IMR-90 (cell line): ENCODE data around the gene MARCKS. TPM values are rescaled to one million over a fixed set of nuclear protein-coding genes. Genes with fewer than 3 reads are reported as not detected.

Experiments used
- ATAC-seq: fragments of 200-7000 bp; cut with Tn5 transposase; 2 replicates; pipeline ENCODE4 v1.9.1; 2020; ENCODE audit warnings: low read depth, mild to moderate bottlenecking, moderate library complexity
- BruUV-seq: library from RNA; stranded (reverse); fragments of 400-500 nt; replicated peaks from 2 replicates; lab custom pipeline; 2021; lab: Mats Ljungman, UMichigan
- CTCF ChIA-PET: fragments of 300-600 bp; formaldehyde crosslinking; extraction: SDS; loops from one replicate; lab custom pipeline; 2021; ENCODE audit warnings: antibody characterized with exemption; lab: Yijun Ruan, JAX
- POLR2A ChIA-PET: fragments of 300-600 bp; sonication (Branson Sonifier 250); formaldehyde crosslinking; loops from one replicate; lab custom pipeline; 2022; ENCODE audit warnings: antibody characterized with exemption; ENCODE audit not compliant: unreplicated experiment; lab: Charles Lee
- DNase-seq: peaks from one replicate; pipeline ENCODE4 v3.0.0; 2013
- H2AFZ ChIP-seq: replicated peaks from 2 replicates; pipeline ENCODE3; 2013; ENCODE audit warnings: low read length, mild to moderate bottlenecking; ENCODE audit not compliant: poor library complexity
- H2AK5ac ChIP-seq: 2 replicates; pipeline ENCODE4 v1.6.1; 2013; ENCODE audit warnings: low read depth, low read length, inconsistent platforms
- H2AK9ac ChIP-seq: replicated peaks from 2 replicates; pipeline ENCODE3; 2013; ENCODE audit warnings: mild to moderate bottlenecking, low read depth, low read length, moderate library complexity; ENCODE audit not compliant: poor library complexity
- H2BK120ac ChIP-seq: 2 replicates; pipeline ENCODE4 v1.6.1; 2013; ENCODE audit warnings: low read depth, low read length, inconsistent platforms
- H2BK15ac ChIP-seq: 3 replicates; pipeline ENCODE4 v1.6.1; 2013; ENCODE audit warnings: low read depth, low read length, inconsistent platforms
- H2BK20ac ChIP-seq: 2 replicates; pipeline ENCODE4 v1.6.1; 2013; ENCODE audit warnings: low read depth, mild to moderate bottlenecking, inconsistent platforms, low read length, moderate library complexity
- H2BK5ac ChIP-seq: 2 replicates; pipeline ENCODE4 v1.6.1; 2013; ENCODE audit warnings: mild to moderate bottlenecking, low read depth, low read length, inconsistent platforms; ENCODE audit not compliant: poor library complexity, severe bottlenecking
- H3K14ac ChIP-seq: replicated peaks from 2 replicates; pipeline ENCODE4 v1.6.1; 2013; ENCODE audit warnings: low read depth, low read length, inconsistent platforms
- H3K18ac ChIP-seq: 2 replicates; pipeline ENCODE4 v1.6.1; 2013; ENCODE audit warnings: low read depth, low read length, control low read depth
- H3K23ac ChIP-seq: 2 replicates; pipeline ENCODE4 v1.6.1; 2013; ENCODE audit warnings: low read depth, low read length, inconsistent platforms
- H3K27ac ChIP-seq: 2 replicates; pipeline ENCODE4 v1.5.1; 2013; ENCODE audit warnings: mild to moderate bottlenecking, control low read depth, low read length; ENCODE audit not compliant: insufficient read depth
- H3K27me3 ChIP-seq: 2 replicates; pipeline ENCODE4 v1.6.1; 2013; ENCODE audit warnings: low read length; ENCODE audit not compliant: control insufficient read depth, insufficient read depth
- H3K36me3 ChIP-seq: 2 replicates; pipeline ENCODE4 v1.6.1; 2013; ENCODE audit warnings: low read length, mixed read lengths; ENCODE audit not compliant: control insufficient read depth, insufficient read depth
- H3K4ac ChIP-seq: 2 replicates; pipeline ENCODE4 v1.6.1; 2013; ENCODE audit warnings: low read depth, low read length, inconsistent platforms
- H3K4me1 ChIP-seq: 2 replicates; pipeline ENCODE4 v1.6.1; 2013; ENCODE audit warnings: low read length, mixed read lengths; ENCODE audit not compliant: control insufficient read depth, insufficient read depth
- H3K4me2 ChIP-seq: 2 replicates; pipeline ENCODE4 v1.6.1; 2013; ENCODE audit warnings: low read depth, mild to moderate bottlenecking, control low read depth, low read length, moderate library complexity
- H3K4me3 ChIP-seq: 2 replicates; pipeline ENCODE4 v1.5.1; 2013; ENCODE audit warnings: low read depth, mild to moderate bottlenecking, control low read depth, low read length, moderate library complexity; ENCODE audit not compliant: insufficient read depth
- H3K56ac ChIP-seq: 2 replicates; pipeline ENCODE4 v1.6.1; 2013; ENCODE audit warnings: low read length, inconsistent platforms; ENCODE audit not compliant: insufficient read depth; ENCODE audit errors: extremely low read depth
- H3K79me1 ChIP-seq, 2 experiments: 2 replicates each; pipeline ENCODE4 v1.6.1; 2013; ENCODE audit warnings: low read length in 2 of 2, inconsistent platforms in 1 of 2, low read depth in 1 of 2
- H3K9ac ChIP-seq: 2 replicates; pipeline ENCODE4 v1.6.1; 2013; ENCODE audit warnings: low read depth, low read length, control low read depth
- H3K9me1 ChIP-seq: 2 replicates; pipeline ENCODE4 v1.6.1; 2013; ENCODE audit warnings: low read length, inconsistent platforms; ENCODE audit not compliant: insufficient read depth
- H3K9me3 ChIP-seq: 2 replicates; pipeline ENCODE4 v1.6.1; 2013; ENCODE audit warnings: low read length; ENCODE audit not compliant: control insufficient read depth, insufficient read depth
- H4K20me1 ChIP-seq: 2 replicates; pipeline ENCODE4 v1.6.1; 2013; ENCODE audit warnings: low read length, inconsistent platforms; ENCODE audit not compliant: insufficient read depth
- H4K5ac ChIP-seq: 2 replicates; pipeline ENCODE4 v1.6.1; 2013; ENCODE audit warnings: mild to moderate bottlenecking, low read depth, low read length, control low read depth
- H4K8ac ChIP-seq, 2 experiments: 2 replicates each; pipeline ENCODE4 v1.6.1; 2013; ENCODE audit warnings: low read depth in 2 of 2, low read length in 2 of 2, control low read depth in 1 of 2, inconsistent platforms in 1 of 2
- H4K91ac ChIP-seq: 2 replicates; pipeline ENCODE4 v1.6.1; 2013; ENCODE audit warnings: low read depth, low read length, inconsistent platforms; ENCODE audit not compliant: insufficient read depth
- BHLHE40 ChIP-seq: fragments of 150-350 bp; IDR thresholded peaks from 2 replicates; pipeline ENCODE4 v1.6.1; 2016; ENCODE audit warnings: mild to moderate bottlenecking, low read depth, low read length
- CHD1 ChIP-seq: IDR thresholded peaks from 2 replicates; pipeline ENCODE4 v1.6.1; 2012; ENCODE audit warnings: low read depth, low read length, improper control_type of control experiment
- CTCF ChIP-seq: conservative IDR thresholded peaks from 2 replicates; pipeline ENCODE4 v1.5.1; 2012; ENCODE audit warnings: mild to moderate bottlenecking, low read depth, low read length, improper control_type of control experiment
- ELK1 ChIP-seq: fragments of 150-350 bp; IDR thresholded peaks from 2 replicates; pipeline ENCODE4 v1.6.1; 2016; ENCODE audit warnings: low read depth, mild to moderate bottlenecking, low read length, moderate library complexity, borderline replicate concordance
- FOS ChIP-seq: fragments of 150-350 bp; IDR thresholded peaks from 2 replicates; pipeline ENCODE4 v1.6.1; 2016; ENCODE audit warnings: low read depth, low read length
- MAFK ChIP-seq: IDR thresholded peaks from 2 replicates; pipeline ENCODE4 v1.6.1; 2012; ENCODE audit warnings: low read depth, low read length, improper control_type of control experiment
- NFE2L2 ChIP-seq: fragments of 150-350 bp; IDR thresholded peaks from 2 replicates; pipeline ENCODE4 v1.6.1; 2016; ENCODE audit warnings: low read depth, mild to moderate bottlenecking, low read length
- POLR2A ChIP-seq: IDR thresholded peaks from 2 replicates; pipeline ENCODE4 v1.6.1; 2012; ENCODE audit warnings: mild to moderate bottlenecking, low read depth, low read length
- RAD21 ChIP-seq: IDR thresholded peaks from 2 replicates; pipeline ENCODE4 v1.6.1; 2012; ENCODE audit warnings: low read length, improper control_type of control experiment
- RCOR1 ChIP-seq: IDR thresholded peaks from 2 replicates; pipeline ENCODE4 v1.6.1; 2012; ENCODE audit warnings: mild to moderate bottlenecking, low read length, improper control_type of control experiment; ENCODE audit not compliant: insufficient replicate concordance
- RFX5 ChIP-seq: IDR thresholded peaks from 2 replicates; pipeline ENCODE4 v1.8.0; 2012; ENCODE audit warnings: low read depth, mild to moderate bottlenecking, low read length, moderate library complexity
- USF2 ChIP-seq: fragments of 150-350 bp; IDR thresholded peaks from 2 replicates; pipeline ENCODE4 v1.6.1; 2017; ENCODE audit warnings: mild to moderate bottlenecking, antibody characterized with exemption, low read length, low read depth
- WGBS, 2 experiments: methylation state at CpG; one replicate each; pipeline versions ENCODE4 v1.1.5 to v1.1.7; 2013; ENCODE audit warnings: missing lambda C conversion rate in 2 of 2; ENCODE audit not compliant: insufficient read length in 1 of 2; ENCODE audit errors: extremely low coverage in 2 of 2; 5-methylcytosine and 5-hydroxymethylcytosine counted together
- dilution Hi-C: fragments of 300-500 bp; cut with HindIII; formaldehyde crosslinking; loops from one replicate; pipeline ENCODE4 v1.14.3; 2018; ENCODE audit warnings: low sequenced_read_pairs; ENCODE audit not compliant: unreplicated experiment
- in situ Hi-C: fragments of 300-500 bp; cut with MboI; formaldehyde crosslinking; loops from 3 replicates; pipeline ENCODE4 v1.14.3; 2019; ENCODE audit warnings: low sequenced_read_pairs, inconsistent platforms, mixed read lengths
- intact Hi-C: fragments of 100-400 bp; cut with micrococcal nuclease; formaldehyde crosslinking; loops from 2 replicates; pipeline ENCODE4 v1.10.0; 2022
- polyA plus RNA-seq, 3 experiments: library from polyadenylated mRNA; depleted of rRNA; stranded (reverse); fragments of >200 nt; gene quantifications; 2 replicates each; pipeline ENCODE4 v1.2.3, GENCODE V29; 2012; ENCODE audit warnings: low replicate concordance in 1 of 3
- total RNA-seq: library from RNA; depleted of rRNA; stranded (reverse); fragments of >200 nt; gene quantifications from 2 replicates; pipeline ENCODE4 v1.2.3, GENCODE V29; 2012

MARCKS gene
- total and polyA plus RNA-seq, 2 of the 4 experiments (the other 2 are of a cell fraction) = 34.5 to 40.7 TPM

GRCh38 chr6:113888956-113889630 lies 31.9 kb downstream of the MARCKS start:
- Histone ChIP-seq H3K79me1 (no peaks in the 10 kb centered on the region), H3K9ac (no peak overlapping the region), H2BK5ac (no peak overlapping the region), H4K20me1 (no peaks in the 10 kb centered on the region), H3K14ac (no peak overlapping the region), H3K36me3 (no peaks in the 10 kb centered on the region), H2BK20ac (no peak overlapping the region), H3K9me3 (0 out of 2 replicates have a peak, but pooled peaks cover 5% of the 10 kb centered on the region), H2AFZ (no peak overlapping the region), H2BK15ac (no peak overlapping the region), H3K27ac (no peak overlapping the region), H3K4me3 (no peak overlapping the region), H3K4me2 (no peak overlapping the region), H3K4ac (no peak overlapping the region), H2AK9ac (no peak overlapping the region), H4K5ac (no peak overlapping the region), H3K9me1 (no peaks in the 10 kb centered on the region; the same call in 1 of the 2 replicates), H3K23ac (no peak overlapping the region), H3K18ac (no peak overlapping the region), H2BK120ac (no peak overlapping the region), H2AK5ac (no peak overlapping the region), H3K27me3 (no peaks in the 10 kb centered on the region), H3K56ac (no peak overlapping the region), H4K91ac (no peak overlapping the region), H4K8ac (no peak overlapping the region), H3K4me1 (peaks cover 2% of the 10 kb centered on the region; the same call in 1 of the 2 replicates)
- in situ Hi-C loops = no loop called here
- no TSS peak for BruUV-seq
- intact Hi-C loops = no loop called here
- no peak for DNase-seq
- dilution Hi-C loops = no loop called here
- no peak for ATAC-seq
- ChIA-PET POLR2A (no interaction called here), CTCF (interaction anchor here (0.7 kb wide), 1 partner anchor 424 kb away, joined by 3 read pairs; no protein-coding TSS in a partner anchor)
- TF ChIP-seq RFX5 = no peak
- no peak for TF ChIP-seq POLR2A
- no peak for TF ChIP-seq MAFK
- TF ChIP-seq RAD21 = no peak
- no peak for TF ChIP-seq NFE2L2
- TF ChIP-seq RCOR1 = no peak
- no peak for TF ChIP-seq CTCF
- TF ChIP-seq FOS = no peak
- no peak for TF ChIP-seq BHLHE40
- TF ChIP-seq USF2 = no peak
- TF ChIP-seq ELK1 = no peak
- no peak for TF ChIP-seq CHD1
- no CpG with 5 or more reads among the region's 3 CpGs for WGBS, 2 experiments
